Suprapubic skin (tissue), 4 donors: Measurements from ENCODE around the gene LMX1A.

Experiments used
- CTCF ChIP-seq, 2 donors: fragments of 200-600 bp in 1 of 2; fragments of 450-650 bp in 1 of 2; sonication (generic) in 1 of 2; IDR thresholded peaks; one replicate each; pipeline ENCODE4 v1.5.1; 2016 to 2019; ENCODE audit warnings: antibody characterized with exemption in 2 of 2, mild to moderate bottlenecking in 1 of 2, moderate library complexity in 1 of 2
- POLR2A ChIP-seq, 2 donors: fragments of 450-650 bp; IDR thresholded peaks; one replicate each; pipeline ENCODE4 v1.6.1; 2017; ENCODE audit warnings: antibody characterized with exemption in 2 of 2, mild to moderate bottlenecking in 2 of 2, moderate library complexity in 2 of 2
- POLR2AphosphoS5 ChIP-seq, 3 donors: sonication (generic); formaldehyde crosslinking; IDR thresholded peaks; one replicate each; pipeline ENCODE4 v1.6.1; 2017; ENCODE audit warnings: antibody characterized with exemption in 3 of 3

GRCh38 chr1:165225062-165225461 lies 131.5 kb downstream of the LMX1A start:
- TF ChIP-seq POLR2AphosphoS5 (IDR thresholded peaks at IDR 0.05) (no peak), POLR2A (IDR thresholded peaks at IDR 0.05) (no peak), CTCF (IDR thresholded peaks at IDR 0.05) (no peak)
